SHP77 (cell line): ENCODE measurements around the gene SYN1.
"Not testable (repeated sequence)": the region's sequence is repeated elsewhere in the genome, so short reads cannot be mapped to it uniquely, and the experiment has no call there.

ENCODE experiments used
- DNase-seq, 2 experiments: peaks; one replicate each; lab custom pipeline; 2025; lab: John Stamatoyannopoulos, UW

SYN1 gene

DNA sequence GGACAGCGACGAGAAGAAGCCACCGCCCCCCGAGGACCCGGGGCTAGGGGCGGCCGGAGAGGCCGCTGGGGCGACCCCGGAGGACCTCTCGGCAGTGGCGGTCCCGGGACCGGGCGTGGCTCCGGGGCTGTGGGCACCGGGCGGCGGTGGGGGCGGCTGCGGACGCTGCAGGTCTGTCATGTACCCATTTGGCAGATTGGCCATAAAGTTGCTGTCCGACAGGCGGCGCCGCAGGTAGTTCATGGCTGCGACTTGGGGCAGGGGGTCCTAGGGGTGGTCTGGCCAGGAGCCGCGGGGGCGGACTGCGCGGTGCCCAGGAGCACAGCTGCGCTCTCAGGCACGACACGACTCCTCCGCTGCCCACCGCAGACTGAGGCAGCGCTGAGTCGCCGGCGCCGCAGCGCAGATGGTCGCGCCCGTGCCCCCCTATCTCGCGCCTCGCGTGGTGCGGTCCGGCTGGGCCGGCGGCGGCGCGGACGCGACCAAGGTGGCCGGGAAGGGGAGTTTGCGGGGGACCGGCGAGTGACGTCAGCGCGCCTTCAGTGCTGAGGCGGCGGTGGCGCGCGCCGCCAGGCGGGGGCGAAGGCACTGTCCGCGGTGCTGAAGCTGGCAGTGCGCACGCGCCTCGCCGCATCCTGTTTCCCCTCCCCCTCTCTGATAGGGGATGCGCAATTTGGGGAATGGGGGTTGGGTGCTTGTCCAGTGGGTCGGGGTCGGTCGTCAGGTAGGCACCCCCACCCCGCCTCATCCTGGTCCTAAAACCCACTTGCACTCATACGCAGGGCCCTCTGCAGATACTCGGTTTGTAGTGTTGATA lies at the start of gene SYN1:
Gene SYN1, minus strand, starts transcription at position 372 of the 817 bp plus-strand sequence. Its CDS starts 129 bp downstream, at position 243.
- peak; percentile 28 to 62 for DNase-seq

DNA sequence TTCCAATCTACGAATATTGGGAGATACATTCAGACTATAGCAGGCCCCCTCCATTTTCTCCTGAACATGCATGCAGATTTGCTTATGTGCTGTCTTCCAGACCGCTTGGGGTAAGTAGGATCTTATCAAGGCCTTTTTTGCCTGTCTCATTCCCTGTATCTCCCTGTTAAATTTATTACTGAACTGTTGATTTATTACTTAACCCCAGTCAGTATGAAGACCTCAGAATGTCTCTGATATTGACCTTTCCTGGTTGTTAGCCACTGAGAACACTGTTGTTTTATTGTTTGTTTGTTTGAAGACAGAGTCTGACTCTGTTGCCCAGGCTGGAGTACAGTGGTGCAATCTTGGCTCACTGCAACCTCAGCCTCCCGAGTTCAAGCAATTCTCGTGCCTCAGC lies 46.1 kb upstream of the SYN1 start:
- DNase-seq, result not testable (repeated sequence)

DNA sequence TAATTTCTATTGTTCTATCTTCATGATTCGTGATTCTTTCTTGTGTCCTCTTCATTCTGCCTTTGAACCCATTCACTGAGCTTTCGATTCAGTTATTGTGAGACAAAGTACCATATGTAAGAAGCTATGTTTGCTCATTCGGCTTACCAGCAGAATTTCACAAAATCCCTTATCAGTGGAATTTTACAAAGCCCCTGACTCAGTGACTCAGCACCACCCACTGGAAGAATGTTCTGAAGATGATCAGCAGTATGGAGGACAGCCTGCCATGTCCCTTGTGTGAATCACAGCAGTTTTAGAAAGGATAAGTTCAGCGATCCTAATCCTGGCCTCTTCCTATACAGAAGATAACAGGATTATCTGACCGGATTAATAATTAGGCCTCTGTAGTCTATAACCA lies 45.1 kb upstream of the SYN1 start:
- no peak for DNase-seq

DNA sequence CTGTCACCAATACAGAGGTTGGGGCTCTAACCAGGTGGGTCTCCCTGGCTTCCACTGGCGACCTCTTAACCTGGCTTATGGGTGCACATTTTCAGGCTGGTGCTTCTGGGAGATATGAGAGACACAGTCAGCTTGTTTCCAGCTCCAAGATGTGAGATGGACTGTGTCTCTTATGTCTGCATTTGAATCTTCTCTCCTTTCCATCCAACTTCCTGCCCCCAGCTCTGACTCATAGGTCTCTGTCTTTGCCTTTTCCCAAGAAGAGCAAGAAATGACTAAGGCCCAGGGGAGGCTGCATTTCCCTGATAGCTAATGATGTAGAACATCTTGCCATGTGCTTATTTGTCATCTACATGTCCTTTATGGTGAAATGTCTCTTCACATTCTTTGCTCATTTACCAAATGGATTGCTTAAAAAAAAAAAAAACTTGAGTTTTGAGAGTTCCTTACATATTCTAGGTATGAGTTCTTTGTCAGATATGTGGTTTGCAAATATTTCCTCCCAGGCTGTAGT lies 42.5 kb upstream of the SYN1 start:
- DNase-seq, result no peak

DNA sequence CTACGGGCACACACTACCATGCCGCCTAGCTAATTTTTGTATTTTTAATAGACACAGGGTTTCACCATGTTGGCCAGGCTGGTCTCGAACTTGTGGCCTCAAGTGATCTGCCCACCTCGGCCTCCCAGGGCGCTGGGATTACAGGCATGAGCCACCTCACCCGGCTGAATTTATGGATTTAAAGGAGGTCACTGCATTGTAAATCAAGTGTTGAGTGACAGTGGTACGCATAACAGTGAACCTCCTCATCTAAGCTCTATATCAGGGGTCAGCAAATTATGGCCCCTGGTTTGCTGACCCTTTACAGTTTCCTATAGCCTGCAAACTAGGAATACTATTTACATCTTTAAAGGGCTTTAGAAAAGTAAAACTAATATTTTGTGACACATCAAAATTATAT lies 41.9 kb upstream of the SYN1 start:
- no peak for DNase-seq

DNA sequence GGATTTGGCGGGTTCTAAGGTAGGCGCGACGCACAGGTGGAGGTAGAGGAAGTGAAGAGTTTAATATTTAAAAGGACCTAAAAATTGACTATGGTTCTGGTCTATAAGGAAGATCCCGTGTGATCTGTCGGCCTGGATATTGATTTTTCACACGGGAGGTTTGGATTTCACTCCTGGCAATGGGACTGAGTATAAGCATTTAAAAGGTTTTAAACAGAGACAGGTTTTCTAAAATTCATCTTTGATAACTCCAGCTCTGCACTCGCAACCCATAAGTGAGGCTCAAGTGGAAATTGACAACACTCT lies 39.7 kb upstream of the SYN1 start:
- no peak for DNase-seq

DNA sequence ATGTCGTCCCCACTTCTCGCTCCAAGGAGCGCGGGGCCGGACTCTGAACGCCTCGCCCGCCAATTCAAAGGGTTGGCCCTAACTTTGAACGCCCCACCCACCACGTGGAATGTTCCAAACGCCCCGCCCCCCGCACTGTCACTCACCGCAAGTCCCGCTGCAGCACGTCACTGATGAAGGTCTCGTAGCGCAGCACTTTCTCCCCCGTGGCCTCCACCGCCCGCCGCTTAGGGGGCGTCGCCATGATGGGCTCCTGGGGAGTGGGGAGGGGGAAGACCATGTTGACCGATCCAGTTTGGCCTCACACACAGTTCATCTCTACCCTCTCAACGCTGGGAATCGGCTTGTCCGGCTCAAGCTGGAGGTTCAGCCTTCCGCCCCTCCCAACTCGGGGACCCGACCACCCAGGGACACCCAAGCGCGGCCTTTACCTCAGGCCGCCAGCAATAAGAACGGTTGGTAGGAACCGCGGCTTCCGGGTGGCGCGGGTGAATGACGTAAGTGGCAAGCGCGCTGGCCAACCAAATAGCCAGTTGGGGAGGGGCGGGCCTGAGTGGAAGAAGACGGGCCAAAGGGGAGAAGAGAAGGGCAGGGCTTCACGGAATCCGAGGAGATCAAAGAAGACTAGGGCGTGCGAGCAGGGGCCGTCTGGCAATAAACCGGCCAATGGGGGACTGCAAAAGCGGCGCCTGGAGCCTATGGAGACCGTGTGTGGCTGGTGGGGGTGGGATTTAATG lies 39.2 kb upstream of the SYN1 start, which contains the start of gene UXT:
Gene UXT, minus strand, starts transcription at position 497 of the 737 bp plus-strand sequence. Its CDS starts 253 bp downstream, at position 244.
- peak; percentile 85 to 88 for DNase-seq

DNA sequence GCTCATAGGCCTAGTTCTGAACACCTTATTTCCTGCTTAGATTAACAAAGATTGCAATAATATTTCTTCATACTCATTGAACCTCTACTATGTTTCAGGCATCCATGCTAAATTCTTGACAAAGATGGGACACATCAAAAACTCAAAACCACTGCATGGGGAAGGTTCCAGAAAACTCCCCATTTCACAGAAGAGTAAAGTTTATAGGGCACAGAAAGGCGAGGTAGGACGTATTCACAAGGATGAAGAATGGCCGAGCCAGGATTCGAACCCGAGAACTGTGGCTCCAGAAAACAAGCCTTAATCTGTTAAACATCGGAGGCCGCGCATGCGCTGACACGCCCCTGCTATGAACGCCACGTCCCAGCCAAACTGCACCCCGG lies 38.6 kb upstream of the SYN1 start:
- no peak for DNase-seq

DNA sequence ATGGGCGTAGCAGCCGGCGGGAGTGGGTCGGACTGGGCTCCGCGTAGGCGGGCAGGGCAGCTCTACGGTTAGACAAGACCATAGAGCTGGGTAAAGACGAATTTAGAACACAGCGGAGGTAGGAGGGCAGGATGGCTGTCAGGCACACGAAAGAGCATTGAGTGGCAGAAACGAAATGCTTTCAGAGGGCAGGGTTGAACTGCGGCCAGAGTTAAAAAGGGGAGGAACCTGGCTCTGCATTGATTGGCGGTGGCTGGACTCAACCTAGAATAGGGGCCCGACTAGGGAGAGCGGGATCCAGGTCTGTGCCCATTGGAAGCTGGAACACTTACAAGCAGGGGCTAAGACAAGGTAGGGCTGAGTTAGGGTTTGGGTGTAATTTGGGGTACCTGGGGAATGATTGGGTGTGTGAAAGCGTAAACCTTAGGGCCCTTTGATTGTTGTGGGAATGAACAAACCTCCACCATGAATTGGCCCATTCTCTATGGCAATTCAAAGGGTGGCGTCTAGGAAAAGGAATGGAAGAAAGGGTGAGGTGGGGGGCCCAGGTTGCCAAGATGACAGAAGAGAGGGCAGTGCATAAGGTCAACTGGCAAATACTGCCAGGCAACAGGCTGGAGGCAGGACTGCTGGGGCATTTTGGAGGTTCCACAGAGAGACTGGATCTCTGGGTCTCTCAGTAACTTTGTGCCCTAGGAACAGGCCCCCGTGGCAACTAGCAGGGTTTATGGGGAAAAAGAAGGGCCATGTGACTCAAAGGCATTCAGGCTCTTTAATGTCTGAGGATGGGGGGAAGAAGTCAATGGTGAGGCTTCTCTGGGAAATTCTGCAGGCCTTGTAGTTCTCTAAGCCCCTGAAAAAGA lies 31.6 kb upstream of the SYN1 start:
- DNase-seq, result peak in 1 of 2 experiments; percentile 29

DNA sequence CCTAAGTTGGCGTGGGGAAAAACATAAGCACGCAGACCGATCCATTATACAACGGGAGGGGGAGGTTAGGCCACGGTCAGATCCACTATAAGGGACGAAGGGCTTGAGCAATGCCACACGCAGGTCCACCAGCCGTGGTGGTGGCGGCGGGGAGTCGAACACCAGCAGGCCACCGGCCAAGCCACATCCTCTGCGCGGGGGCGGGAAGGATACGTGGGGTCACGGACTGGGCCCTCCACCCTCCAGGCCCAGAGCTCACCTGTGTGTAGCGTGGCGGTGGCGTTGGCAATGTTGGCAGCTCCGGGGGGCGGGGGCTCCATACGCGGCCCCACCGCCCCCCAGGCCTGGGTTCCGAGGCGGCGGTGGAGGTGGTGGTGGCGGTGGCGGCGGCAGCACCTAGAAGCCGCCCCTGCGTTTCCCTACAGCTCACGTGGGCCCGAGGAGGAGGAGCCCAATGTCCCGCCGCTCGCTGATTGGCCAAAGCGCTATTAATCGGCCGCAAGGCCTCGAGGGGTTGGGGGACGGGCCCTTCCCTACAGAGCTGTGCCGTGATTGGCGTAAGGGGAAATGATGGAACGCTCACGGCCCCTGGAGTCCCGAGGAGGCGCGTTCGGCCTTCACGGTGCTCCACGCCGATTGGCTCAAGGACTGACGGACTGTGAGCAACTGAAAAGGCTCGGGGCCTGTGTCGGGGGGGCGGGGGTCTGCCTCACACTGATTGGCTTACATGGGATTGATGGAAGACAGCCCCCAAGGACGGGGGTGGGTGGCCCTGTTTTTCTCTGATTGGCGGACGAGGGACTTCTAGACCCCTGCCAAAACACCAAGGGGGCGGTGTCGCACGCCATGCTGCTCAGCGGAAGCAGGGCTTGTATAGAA lies 30.7 kb upstream of the SYN1 start, which contains the start of gene ELK1:
Gene ELK1, minus strand, starts transcription at position 400 of the 879 bp plus-strand sequence. CDS start 9,122 bp downstream, outside the sequence.
- DNase-seq, result peak; percentile 93 to 95

DNA sequence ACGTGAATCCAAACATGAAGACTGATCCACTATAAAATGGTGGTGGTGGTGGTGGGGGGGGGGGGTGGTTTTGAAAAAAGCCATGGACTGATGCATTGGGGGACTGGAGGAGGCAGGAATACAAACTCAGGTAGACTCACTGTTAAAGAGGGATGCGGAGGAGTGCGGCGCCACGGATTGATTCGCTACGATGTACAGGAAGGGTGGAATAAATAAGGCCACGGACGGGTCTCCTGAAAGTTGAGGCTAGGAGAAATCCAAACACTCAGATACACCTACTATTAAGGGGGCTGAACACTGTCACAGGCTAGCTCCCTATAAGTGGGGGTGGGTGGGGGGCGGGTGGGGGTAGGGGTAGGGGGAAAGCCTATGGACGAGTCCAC lies 30.1 kb upstream of the SYN1 start:
- DNase-seq, result no peak

DNA sequence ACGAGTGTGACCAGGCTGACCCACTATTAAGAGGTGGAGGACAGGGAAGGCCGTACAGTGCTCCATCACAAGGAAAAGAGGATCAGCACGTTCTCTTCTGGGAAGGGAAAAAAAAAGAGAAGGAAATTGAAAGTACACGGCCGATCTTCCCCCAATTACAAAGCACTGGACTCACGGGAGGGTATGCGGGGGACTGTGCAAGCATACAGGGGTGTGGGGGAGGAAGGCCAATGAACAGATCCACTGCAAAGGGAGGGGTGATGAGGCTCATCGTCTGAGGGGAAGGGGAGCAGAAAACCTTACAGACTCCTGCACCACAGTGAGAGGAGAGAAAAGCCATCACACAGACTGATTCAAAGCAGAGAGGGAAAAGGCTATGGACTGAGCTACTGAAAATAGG lies 29.6 kb upstream of the SYN1 start:
- DNase-seq, result no peak

DNA sequence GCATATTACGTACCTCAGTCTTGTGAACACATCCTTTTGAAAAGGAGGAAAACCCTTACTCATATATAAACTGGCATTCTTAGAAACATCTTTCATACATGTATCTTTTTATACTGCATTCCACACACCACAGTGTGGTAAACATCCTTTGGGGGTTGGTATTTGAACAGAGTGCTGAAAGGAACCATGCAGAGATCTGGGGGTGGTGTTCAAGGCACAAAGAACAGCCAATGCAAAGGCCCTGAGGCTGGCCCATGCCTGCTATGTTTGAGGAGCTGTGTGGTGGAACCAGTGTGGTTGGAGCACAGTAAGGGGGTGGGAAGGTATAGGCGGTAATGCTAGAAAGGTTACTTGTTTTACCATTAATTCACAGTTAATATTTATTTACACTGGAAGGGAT lies 28.7 kb upstream of the SYN1 start:
- DNase-seq, result no peak

DNA sequence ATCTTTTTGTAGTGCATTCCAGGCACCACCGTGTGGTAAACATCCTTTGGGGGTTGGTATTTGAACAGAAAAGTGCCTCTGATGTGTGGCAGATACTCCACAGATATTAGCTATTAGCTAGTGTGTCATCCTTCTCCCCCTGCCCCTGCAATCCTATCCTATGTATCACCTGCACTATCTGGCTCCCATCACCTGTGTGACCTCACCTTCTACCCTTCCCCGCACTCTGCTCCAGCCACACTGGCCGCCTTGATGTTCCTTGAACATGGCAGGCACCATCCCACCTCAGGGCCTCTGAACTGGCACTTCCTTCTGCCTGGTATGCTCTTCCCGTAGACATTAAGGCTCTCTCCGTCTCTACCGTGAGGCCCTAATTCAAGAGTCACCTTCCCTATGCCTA lies 27.0 kb upstream of the SYN1 start:
- no peak for DNase-seq

DNA sequence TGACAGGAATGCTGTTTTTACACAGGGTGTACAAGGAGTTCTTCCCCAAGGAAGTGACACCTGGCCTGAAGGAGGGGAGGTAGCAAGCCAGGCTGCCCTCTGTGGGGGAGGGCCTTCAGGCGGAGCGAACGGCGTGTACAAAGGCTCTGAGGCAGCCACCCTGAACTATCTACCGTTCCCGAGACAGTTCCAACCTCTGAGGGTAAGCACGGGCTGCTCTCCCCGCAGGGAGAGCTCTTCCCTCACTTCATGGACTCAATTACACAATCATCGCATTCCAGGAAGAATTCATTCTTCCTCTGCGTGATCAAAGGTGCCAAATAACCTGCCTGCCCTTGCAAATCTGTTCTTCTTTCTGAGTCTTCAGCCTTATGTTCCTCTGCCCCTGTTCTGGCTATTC lies 25.9 kb upstream of the SYN1 start:
- DNase-seq, result no peak

DNA sequence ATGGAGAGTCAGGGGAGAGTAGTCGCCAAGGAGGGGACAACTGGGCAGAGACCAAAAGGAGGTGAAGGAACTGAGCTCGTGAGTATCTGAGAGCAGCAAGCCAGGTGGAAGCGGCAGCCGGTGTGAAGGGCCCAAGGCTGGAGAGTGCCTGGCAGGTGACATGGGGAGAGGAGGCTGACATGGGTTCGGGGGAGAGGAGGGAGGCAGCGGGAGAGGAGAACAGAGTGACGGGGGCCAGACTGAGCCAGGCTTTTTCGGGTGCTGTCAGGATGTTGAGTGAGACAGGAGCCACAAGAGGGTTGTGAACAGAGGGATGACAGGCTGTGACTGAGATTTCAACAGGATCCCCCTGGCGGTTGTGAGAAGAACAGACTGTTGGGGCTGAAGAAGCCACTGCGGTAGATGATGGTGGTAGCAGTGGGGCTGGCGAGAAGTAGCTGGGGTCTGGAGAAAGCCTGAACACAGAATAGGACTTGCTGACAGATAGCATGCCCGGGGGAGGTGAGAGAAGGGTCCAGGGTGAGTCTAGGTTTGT lies 25.0 kb upstream of the SYN1 start:
- peak in 1 of 2 experiments; percentile 31 for DNase-seq

DNA sequence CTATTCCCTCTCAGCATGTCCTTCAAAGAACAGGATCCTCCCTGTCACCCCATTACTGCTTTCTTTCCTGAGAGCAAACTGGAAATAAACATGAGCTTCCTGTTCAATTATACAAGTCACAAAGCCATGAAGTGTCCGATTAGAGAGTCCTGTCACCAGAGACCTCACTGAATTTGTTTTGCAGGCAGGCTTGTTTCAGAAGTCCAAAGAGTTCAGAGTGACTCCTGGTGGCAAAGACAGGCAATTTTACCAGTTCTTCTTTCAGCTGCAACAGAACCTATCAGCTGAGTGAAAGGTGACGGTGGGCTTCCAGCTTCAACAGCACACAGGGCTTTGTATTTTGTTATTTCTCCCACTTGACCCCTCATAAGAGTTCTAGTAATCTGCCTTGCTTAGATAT lies 24.3 kb upstream of the SYN1 start:
- no peak for DNase-seq

DNA sequence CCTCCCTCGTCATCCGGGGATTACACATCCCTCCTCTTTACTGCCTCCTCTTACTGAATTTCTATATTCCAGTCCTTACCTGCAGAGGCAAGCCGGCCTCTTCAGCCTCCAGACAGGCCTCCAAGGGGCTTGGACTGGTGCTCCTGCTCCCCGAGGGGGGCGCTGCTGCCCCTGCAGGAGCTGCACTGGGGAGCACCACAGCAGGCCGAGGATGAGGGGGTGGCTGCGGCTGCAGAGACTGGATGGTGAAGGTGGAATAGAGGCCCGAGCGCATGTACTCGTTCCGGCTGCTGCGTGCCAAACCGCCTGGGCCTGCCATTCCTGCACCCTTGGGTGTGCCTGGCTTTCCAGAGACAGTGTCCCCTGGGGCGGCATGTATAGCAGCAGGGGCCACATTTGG lies 19.2 kb upstream of the SYN1 start:
- DNase-seq, result no peak

DNA sequence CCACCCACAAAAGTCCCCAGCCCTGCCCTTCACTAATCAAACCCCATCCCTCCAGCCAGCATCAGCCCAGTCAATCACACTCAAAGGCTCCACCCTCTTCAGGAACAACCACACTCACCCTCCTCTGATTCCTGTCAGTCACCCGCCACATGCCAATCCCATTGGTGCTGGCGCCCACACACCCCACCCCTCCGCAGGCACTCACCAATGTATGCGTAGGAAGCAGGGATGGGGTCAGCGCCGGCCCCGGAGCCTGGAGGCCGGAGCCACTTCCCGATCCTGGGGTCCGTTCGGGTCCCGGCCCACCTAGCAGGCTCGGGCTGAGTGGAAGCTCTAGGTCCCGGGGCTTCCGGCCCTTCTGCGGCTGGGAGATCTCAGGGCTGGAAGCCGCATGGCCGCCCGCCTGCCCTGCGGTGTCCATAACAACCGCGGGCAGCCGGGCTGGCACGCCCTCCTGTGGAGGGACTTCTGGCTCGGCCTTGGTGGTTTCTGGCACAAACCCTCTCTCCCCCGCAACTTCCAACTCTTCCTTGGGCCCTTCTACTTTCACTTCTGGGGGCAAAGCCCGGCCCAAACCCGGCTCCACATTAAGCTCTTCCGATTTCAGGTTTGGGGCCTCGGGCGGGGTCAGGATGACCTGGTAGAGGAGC lies 18.0 kb upstream of the SYN1 start:
- DNase-seq, result no peak

DNA sequence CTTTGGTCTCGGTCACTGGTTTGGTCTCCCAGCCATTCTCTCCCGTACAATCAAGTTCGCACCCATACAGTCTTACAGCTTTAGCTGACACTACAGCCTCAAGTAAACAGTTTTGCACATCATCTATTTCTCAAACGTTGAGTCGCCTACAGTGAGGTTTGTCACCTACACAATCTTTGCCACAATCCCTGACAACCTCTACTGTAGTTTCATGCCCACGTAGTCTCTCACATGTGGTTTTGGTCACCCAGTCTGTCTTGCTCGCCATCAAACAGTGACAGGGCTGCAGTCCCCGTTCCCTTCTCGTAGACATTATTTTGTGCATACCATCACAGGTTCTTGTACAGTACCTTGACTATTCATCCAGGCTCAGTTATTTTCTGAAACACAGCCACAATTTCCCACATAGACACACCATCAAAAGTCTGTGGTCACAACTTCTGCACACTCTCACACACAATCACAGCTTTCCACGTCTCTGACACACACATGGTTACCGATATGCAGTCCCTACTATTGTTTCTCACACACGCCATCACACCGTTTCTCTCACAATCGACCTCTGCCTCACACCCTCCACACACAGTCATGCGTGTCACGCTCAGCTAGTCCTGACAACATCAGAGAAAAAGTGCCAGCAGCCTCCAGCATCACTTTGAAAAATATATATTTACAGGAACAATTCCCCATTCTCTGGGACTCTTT lies 15.4 kb upstream of the SYN1 start:
- no peak for DNase-seq
